CD4-positive, CD25-positive, alpha-beta regulatory T cell (primary cell): ENCODE measurements around the gene CNTNAP2. TPM values are rescaled to one million over a fixed set of nuclear protein-coding genes. Genes with fewer than 3 reads are reported as not detected.
A peak's percentile ranks its signal among the peaks of the same experiment; 100 is the strongest.

ENCODE experiments used
- ATAC-seq, 2 donors: fragments of 150-1000 bp; cut with Tn5 transposase; one replicate each; pipeline ENCODE4 v1.10.0; 2021; ENCODE audit warnings: low read depth in 2 of 2, moderate number of reproducible peaks in 2 of 2, moderate library complexity in 1 of 2
- DNase-seq, 3 donors: peaks; one replicate each; pipeline versions ENCODE4 v3.0.0 to v3.0.0-alpha.2; 2012 to 2022; ENCODE audit warnings: mixed read lengths in 1 of 3
- H3K27ac ChIP-seq: one replicate; pipeline ENCODE4 v1.7.0; 2013; ENCODE audit warnings: mild to moderate bottlenecking, low read length; ENCODE audit not compliant: insufficient read depth, poor library complexity, severe bottlenecking
- H3K27me3 ChIP-seq: one replicate; pipeline ENCODE4 v1.7.0; 2013; ENCODE audit warnings: low read length; ENCODE audit not compliant: control insufficient read depth, insufficient read depth
- H3K36me3 ChIP-seq: one replicate; pipeline ENCODE4 v1.7.0; 2013; ENCODE audit warnings: mild to moderate bottlenecking, low read length, moderate library complexity; ENCODE audit not compliant: control insufficient read depth, insufficient read depth
- H3K4me1 ChIP-seq: 2 replicates; pipeline ENCODE4 v1.7.0; 2013; ENCODE audit warnings: mild to moderate bottlenecking, low read length; ENCODE audit not compliant: insufficient read depth, control insufficient read depth, poor library complexity, severe bottlenecking
- H3K4me3 ChIP-seq: one replicate; pipeline ENCODE4 v1.7.0; 2013; ENCODE audit warnings: low read depth, mild to moderate bottlenecking, low read length, moderate library complexity
- H3K9me3 ChIP-seq, 2 experiments: 1 replicate in 1 of 2; 2 replicates in 1 of 2; pipeline ENCODE4 v1.7.0; 2013; ENCODE audit warnings: low read length in 2 of 2, mild to moderate bottlenecking in 1 of 2, moderate library complexity in 1 of 2; ENCODE audit not compliant: control insufficient read depth in 2 of 2
- H3K27ac Mint-ChIP-seq, 3 donors: one replicate each; pipeline ENCODE4 v1.8.0; 2020 to 2022; ENCODE audit warnings: mild to moderate bottlenecking in 3 of 3, mixed read lengths in 3 of 3, moderate library complexity in 2 of 3
- H3K27me3 Mint-ChIP-seq: one replicate; pipeline ENCODE4 v1.8.0; 2022; ENCODE audit warnings: mild to moderate bottlenecking, mixed read lengths
- H3K36me3 Mint-ChIP-seq: one replicate; pipeline ENCODE4 v1.8.0; 2020; ENCODE audit warnings: mixed read lengths
- H3K4me1 Mint-ChIP-seq, 4 donors: one replicate each; pipeline ENCODE4 v1.8.0; 2020 to 2022; ENCODE audit warnings: mixed read lengths in 4 of 4, mild to moderate bottlenecking in 1 of 4
- H3K4me3 Mint-ChIP-seq, 4 donors: one replicate each; pipeline ENCODE4 v1.8.0; 2020 to 2022; ENCODE audit warnings: mild to moderate bottlenecking in 4 of 4, mixed read lengths in 4 of 4, moderate library complexity in 3 of 4
- H3K9me3 Mint-ChIP-seq, 7 donors: one replicate each; pipeline ENCODE4 v1.8.0; 2020 to 2022; ENCODE audit warnings: mixed read lengths in 7 of 7, mild to moderate bottlenecking in 3 of 7, moderate library complexity in 2 of 7
- polyA plus RNA-seq, 4 donors: library from polyadenylated mRNA; unstranded; fragments of 300-500 nt; fragmentation: Illumina TruSeq; gene quantifications; one replicate each; pipeline ENCODE4 v1.2.3, GENCODE V29; 2021
- total RNA-seq: library from RNA; stranded (reverse); gene quantifications from one replicate; pipeline ENCODE4 v1.2.3, GENCODE V29; 2022

The CNTNAP2 gene
- total and polyA plus RNA-seq, 5 donors from 2014 or later, result 0.02 to 0.15 TPM; not detected in 3

DNA sequence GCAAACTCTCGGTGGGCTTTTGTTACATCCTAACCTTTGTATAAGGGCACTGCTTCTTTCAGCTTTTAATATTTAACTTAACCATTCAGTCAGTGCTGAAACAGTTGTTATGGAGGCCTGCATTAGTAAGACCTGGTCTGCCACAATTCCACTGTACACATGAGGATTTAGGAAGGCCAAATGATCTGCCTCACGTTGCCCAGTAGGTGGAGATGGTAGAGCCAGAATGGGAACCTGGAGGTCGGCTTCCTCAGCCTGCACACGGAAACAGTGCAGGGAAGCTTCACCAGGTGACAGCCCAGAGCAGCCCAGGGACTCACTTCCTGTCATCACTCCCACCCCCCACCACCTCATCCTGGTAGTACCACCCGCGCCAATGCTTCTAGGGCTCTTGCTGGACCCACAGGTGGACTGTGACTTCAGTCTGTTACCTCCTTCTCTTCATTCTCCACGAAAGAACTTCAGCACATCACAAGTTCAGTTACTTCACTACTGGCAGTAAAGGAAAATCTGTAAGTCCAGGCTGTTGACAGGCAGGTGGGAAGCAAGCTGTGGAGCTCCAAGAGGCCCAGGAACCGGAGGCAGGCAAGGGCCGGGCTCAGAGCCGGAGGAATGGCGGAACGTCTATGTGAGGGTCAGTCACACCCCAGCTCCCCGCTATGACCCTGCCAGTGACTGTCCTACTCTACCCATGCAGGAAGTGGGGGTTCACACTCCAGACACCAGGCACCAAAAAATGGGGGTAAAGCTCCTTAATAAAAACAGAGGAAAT, 1993.7 kb downstream of the CNTNAP2 start:
- no peaks in the 10 kb centered on the region for H3K4me1 ChIP-seq
- Mint-ChIP-seq H3K4me1 (no peaks in the 10 kb centered on the region), H3K27ac (no peak overlapping the region), H3K36me3 (no peaks in the 10 kb centered on the region), H3K9me3 (no peaks in the 10 kb centered on the region), H3K4me3 (no peak overlapping the region), H3K27me3 (peaks cover 5% of the 10 kb centered on the region)
- DNase-seq, result no peak
- H3K36me3 ChIP-seq, result no peaks in the 10 kb centered on the region
- H3K9me3 ChIP-seq, result no peaks in the 10 kb centered on the region
- H3K27ac ChIP-seq, result no peak overlapping the region
- no peak overlapping the region for H3K4me3 ChIP-seq
- no peaks in the 10 kb centered on the region for H3K27me3 ChIP-seq
- no peak for ATAC-seq

DNA sequence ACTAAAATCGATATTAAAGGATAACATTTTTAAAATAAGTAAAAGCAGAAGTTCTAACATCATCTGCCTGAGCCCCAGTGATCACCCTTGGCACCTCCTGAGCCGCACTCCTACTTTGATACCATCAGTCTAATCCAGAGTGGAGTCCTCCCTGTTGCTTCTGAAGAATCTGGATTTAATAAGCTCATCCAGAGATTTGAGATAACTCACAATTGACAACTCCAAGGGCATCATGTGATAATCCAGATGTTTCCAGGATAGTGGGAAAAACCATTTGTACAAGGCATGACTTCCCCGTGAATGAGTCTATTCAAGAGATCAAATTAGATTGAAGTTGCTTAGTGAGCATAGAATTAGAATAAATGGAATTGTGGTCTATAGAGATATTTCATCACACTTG, 1998.2 kb downstream of the CNTNAP2 start:
- Histone ChIP-seq H3K4me3 (no peak overlapping the region), H3K4me1 (no peaks in the 10 kb centered on the region), H3K36me3 (no peaks in the 10 kb centered on the region), H3K27ac (no peak overlapping the region), H3K9me3 (no peaks in the 10 kb centered on the region), H3K27me3 (no peaks in the 10 kb centered on the region)
- H3K4me1 Mint-ChIP-seq, result no peaks in the 10 kb centered on the region
- no peaks in the 10 kb centered on the region for H3K9me3 Mint-ChIP-seq
- H3K27me3 Mint-ChIP-seq, result peaks cover 5% of the 10 kb centered on the region
- H3K27ac Mint-ChIP-seq, result no peak overlapping the region
- ATAC-seq, result no peak
- peak overlapping the region in 1 of 4 donors; percentile 65 for H3K4me3 Mint-ChIP-seq
- DNase-seq, result no peak
- no peaks in the 10 kb centered on the region for H3K36me3 Mint-ChIP-seq

DNA sequence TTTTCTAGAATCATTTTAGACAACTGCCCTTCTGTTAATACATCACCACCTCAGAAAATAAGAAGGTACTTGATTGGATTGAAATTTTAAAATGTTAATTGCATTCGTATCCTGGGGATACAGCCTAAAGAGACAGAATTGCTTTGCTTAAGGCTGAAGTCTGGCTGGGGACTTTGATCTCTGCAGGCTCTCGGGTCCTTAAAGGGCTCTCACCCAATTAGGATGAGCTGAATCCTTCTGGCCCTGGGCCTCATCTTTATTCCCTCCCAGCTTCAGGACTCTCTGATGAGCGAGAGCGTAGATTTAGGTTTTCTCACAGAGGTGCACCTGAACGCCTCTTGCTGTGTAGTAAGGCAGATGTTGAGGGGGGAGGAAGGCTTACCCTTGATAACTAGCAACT, 1998.7 kb downstream of the CNTNAP2 start:
- Histone ChIP-seq H3K27me3 (no peaks in the 10 kb centered on the region), H3K36me3 (no peaks in the 10 kb centered on the region), H3K27ac (no peak overlapping the region), H3K9me3 (no peaks in the 10 kb centered on the region), H3K4me3 (no peak overlapping the region), H3K4me1 (no peaks in the 10 kb centered on the region)
- ATAC-seq, result no peak
- Mint-ChIP-seq H3K9me3 (no peaks in the 10 kb centered on the region), H3K4me3 (peak overlapping the region in 1 of 4 donors; percentile 65), H3K4me1 (no peaks in the 10 kb centered on the region), H3K27me3 (peaks cover 5% of the 10 kb centered on the region), H3K27ac (no peak overlapping the region), H3K36me3 (no peaks in the 10 kb centered on the region)
- no peak for DNase-seq

DNA sequence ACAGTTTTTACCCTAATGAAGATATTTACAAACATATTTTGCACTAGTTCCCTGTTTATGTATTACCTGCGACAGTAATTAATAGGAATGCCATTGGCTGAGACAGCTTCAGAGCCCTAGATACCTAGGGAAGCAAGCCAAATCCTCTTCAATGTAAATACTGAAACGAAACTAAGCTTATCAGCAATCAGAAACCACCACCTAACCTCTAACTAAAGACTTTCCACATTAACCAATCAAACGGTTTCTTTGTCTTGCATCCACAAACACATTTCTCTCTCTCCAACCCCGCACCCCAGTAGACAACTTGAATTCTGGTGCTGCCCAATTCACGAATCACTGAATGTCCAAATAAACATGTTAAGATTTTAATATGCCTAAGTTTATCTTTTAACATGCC, 1999.6 kb downstream of the CNTNAP2 start:
- no peaks in the 10 kb centered on the region for H3K9me3 ChIP-seq
- Mint-ChIP-seq H3K9me3 (no peaks in the 10 kb centered on the region), H3K27me3 (peaks cover 5% of the 10 kb centered on the region), H3K4me3 (no peak overlapping the region), H3K27ac (no peak overlapping the region), H3K36me3 (no peaks in the 10 kb centered on the region), H3K4me1 (no peaks in the 10 kb centered on the region)
- no peak overlapping the region for H3K27ac ChIP-seq
- no peaks in the 10 kb centered on the region for H3K27me3 ChIP-seq
- H3K36me3 ChIP-seq, result no peaks in the 10 kb centered on the region
- ATAC-seq (no peak), DNase-seq (no peak)
- H3K4me3 ChIP-seq, result no peak overlapping the region
- H3K4me1 ChIP-seq, result no peaks in the 10 kb centered on the region

DNA sequence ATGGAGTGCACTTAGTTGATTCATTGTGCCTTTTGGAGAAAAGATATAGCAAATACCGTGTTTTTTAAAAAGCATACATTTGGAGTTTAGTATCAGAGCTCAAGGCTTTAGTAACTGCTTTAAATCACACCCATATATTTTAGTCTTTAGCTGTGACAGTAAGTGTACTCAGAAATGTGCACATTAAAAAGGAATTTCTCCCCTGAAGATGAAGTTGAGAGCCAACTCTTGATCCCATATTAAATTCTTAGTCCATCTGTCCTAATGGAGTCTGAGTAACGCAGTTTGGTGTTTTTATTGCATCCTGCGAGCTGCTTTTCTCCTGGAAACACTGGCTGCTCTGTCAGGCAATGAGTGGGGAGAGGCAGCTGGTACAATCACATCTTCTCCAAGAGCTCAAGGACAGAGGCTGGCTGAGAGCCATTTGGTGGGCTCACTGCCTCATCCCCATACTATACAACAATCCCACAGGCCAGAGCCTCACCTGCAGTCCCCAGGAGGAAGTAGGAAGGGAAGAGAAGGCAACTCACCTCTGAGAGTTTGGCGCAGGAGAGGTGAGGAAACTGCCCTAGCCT, 2000.3 kb downstream of the CNTNAP2 start:
- Mint-ChIP-seq H3K36me3 (no peaks in the 10 kb centered on the region), H3K27ac (no peak overlapping the region), H3K4me3 (no peak overlapping the region), H3K4me1 (no peaks in the 10 kb centered on the region), H3K9me3 (no peaks in the 10 kb centered on the region), H3K27me3 (peaks cover 5% of the 10 kb centered on the region)
- Histone ChIP-seq H3K27ac (no peak overlapping the region), H3K27me3 (no peaks in the 10 kb centered on the region), H3K4me1 (no peaks in the 10 kb centered on the region), H3K36me3 (no peaks in the 10 kb centered on the region), H3K9me3 (no peaks in the 10 kb centered on the region), H3K4me3 (no peak overlapping the region)
- DNase-seq (no peak), ATAC-seq (no peak)

DNA sequence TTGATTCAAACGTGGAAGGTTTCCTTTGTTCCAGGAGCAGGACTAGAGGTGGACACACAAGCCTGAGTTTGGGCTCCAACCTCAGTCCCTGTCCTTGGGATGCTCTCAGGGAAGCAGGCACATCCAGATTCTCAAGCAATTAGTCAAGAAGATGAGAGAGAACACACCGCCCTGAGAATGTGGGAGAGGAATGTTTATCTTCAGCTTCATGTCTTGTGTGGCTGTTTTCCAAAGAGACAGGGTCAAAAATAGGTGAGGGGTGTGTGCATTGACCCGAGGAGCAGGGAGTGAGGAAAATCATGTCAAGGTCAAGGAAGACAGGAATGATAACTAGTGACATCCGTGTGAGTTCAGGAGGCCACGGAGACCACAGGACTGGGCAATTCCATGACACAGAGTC, 2001.8 kb downstream of the CNTNAP2 start:
- Histone ChIP-seq H3K9me3 (no peaks in the 10 kb centered on the region), H3K36me3 (no peaks in the 10 kb centered on the region), H3K27me3 (no peaks in the 10 kb centered on the region), H3K27ac (no peak overlapping the region), H3K4me3 (no peak overlapping the region), H3K4me1 (no peaks in the 10 kb centered on the region)
- H3K4me1 Mint-ChIP-seq, result no peaks in the 10 kb centered on the region
- no peak for ATAC-seq
- H3K4me3 Mint-ChIP-seq, result no peak overlapping the region
- H3K9me3 Mint-ChIP-seq, result peaks cover 0 to 2% (median 0%) of the 10 kb centered on the region in 7 donors
- H3K27ac Mint-ChIP-seq, result peak overlapping the region in 1 of 3 donors; percentile 33
- no peaks in the 10 kb centered on the region for H3K36me3 Mint-ChIP-seq
- peaks cover 10% of the 10 kb centered on the region for H3K27me3 Mint-ChIP-seq
- DNase-seq, result no peak

DNA sequence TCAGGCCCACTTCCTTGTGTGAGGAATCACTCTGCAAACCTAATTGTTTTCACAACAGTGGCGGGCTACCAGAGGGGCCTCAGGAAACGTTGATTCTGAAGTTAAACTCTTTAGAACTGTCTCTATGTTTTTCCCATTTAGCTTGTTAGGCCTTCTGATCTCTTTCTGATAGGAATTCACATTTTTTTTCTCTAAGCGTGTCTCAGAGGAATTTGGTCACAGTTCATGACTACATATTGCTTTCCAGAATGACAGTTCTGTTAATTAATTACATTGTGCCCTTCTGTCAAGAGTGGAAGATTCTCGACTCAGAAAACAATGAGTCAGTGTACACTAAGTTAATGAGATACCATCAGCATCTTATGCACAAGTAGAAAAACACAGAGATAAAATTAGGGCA, 2004.8 kb downstream of the CNTNAP2 start:
- H3K4me1 ChIP-seq, result no peaks in the 10 kb centered on the region
- Mint-ChIP-seq H3K27me3 (peaks cover 4% of the 10 kb centered on the region), H3K9me3 (peaks cover 0 to 5% (median 1%) of the 10 kb centered on the region in 7 donors), H3K4me3 (no peak overlapping the region), H3K36me3 (no peaks in the 10 kb centered on the region), H3K27ac (no peak overlapping the region), H3K4me1 (no peaks in the 10 kb centered on the region)
- H3K36me3 ChIP-seq, result no peaks in the 10 kb centered on the region
- no peak overlapping the region for H3K27ac ChIP-seq
- H3K27me3 ChIP-seq, result no peaks in the 10 kb centered on the region
- ATAC-seq, result no peak
- no peak for DNase-seq
- H3K4me3 ChIP-seq, result no peak overlapping the region
- H3K9me3 ChIP-seq, result no peaks in the 10 kb centered on the region

DNA sequence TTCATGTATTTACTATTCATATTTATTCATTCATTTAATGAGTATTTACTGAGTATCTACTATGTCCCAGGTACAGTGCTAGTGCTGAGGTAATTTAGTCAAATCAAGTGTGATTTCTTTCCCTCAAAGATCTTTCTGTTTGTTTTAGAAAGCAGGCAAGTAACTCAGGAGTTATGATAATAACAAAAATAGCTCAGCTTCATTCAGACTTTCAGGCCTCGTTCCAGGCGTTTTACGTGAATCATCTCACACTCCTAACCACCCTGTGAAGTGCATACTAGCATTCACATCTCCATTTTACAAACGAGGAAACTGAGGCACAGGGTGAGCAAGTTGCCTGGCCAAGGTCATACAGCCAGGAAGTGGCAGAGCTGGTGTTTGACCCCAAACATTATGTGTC, 2005.2 kb downstream of the CNTNAP2 start:
- ATAC-seq (no peak), DNase-seq (no peak)
- no peaks in the 10 kb centered on the region for H3K27me3 ChIP-seq
- H3K4me1 ChIP-seq, result no peaks in the 10 kb centered on the region
- Mint-ChIP-seq H3K27ac (no peak overlapping the region), H3K4me1 (no peaks in the 10 kb centered on the region), H3K9me3 (peaks cover 0 to 6% (median 1%) of the 10 kb centered on the region in 7 donors), H3K4me3 (no peak overlapping the region), H3K36me3 (no peaks in the 10 kb centered on the region), H3K27me3 (peaks cover 4% of the 10 kb centered on the region)
- no peak overlapping the region for H3K4me3 ChIP-seq
- H3K9me3 ChIP-seq, result no peaks in the 10 kb centered on the region
- H3K36me3 ChIP-seq, result no peaks in the 10 kb centered on the region
- no peak overlapping the region for H3K27ac ChIP-seq
